ENCODE measurements around the gene NDUFS3. TPM values are rescaled to one million over a fixed set of nuclear protein-coding genes. Genes with fewer than 3 reads are reported as not detected.

Gene NDUFS3
- total and polyA plus RNA-seq, 2 donors = 136 to 137 TPM

- H3K27me3 ChIP-seq (ENCODE audit: control insufficient read depth in 2 of 2, insufficient read depth in 1 of 2, low read length in 1 of 2) = no peaks in the 10 kb centered on the region
- 96% methylated on average over 5 of the region's 5 CpGs for WGBS
- no peak overlapping the region for H3K27ac ChIP-seq (ENCODE audit: low read depth in 1 of 2, low read length in 1 of 2)
- no peaks in the 10 kb centered on the region for H3K4me1 ChIP-seq (ENCODE audit: control insufficient read depth in 2 of 2, insufficient read depth in 2 of 2, low read length in 2 of 2)
- H3K4me3 ChIP-seq (ENCODE audit: low read length in 2 of 2) = no peak overlapping the region
- H3K9me3 ChIP-seq (ENCODE audit: control insufficient read depth in 2 of 2, insufficient read depth in 1 of 2, low read length in 1 of 2) = no peaks in the 10 kb centered on the region
- DNase-seq (ENCODE audit: low read depth in 6 of 9, low spot score in 9 of 9) = no peak
- peaks cover 58 to 72% of the 10 kb centered on the region in 2 donors for H3K36me3 ChIP-seq (ENCODE audit: control insufficient read depth in 2 of 2, insufficient read depth in 2 of 2, low read length in 1 of 2)
These were observed 52.6 kb downstream of the NDUFS3 start for GRCh38 chr11:47631473-47631872.

Other genes starting within 250 kb of the NDUFS3 start
- 0.09 TPM for gene MYBPC3, start 226.4 kb upstream of the NDUFS3 start, total RNA-seq
- 0.55 TPM for gene MYBPC3, start 226.4 kb upstream of the NDUFS3 start, polyA plus RNA-seq
- 21.1 TPM for gene SPI1, start 200.5 kb upstream of the NDUFS3 start, total RNA-seq
- gene SPI1, start 200.5 kb upstream of the NDUFS3 start, polyA plus RNA-seq = 40.0 TPM
- gene SLC39A13, start 170.5 kb upstream of the NDUFS3 start, total RNA-seq = 15.0 TPM
- 37.1 TPM for gene SLC39A13, start 170.5 kb upstream of the NDUFS3 start, polyA plus RNA-seq
- 136 TPM for gene PSMC3, start 152.6 kb upstream of the NDUFS3 start, total RNA-seq
- 104 TPM for gene PSMC3, start 152.6 kb upstream of the NDUFS3 start, polyA plus RNA-seq
- 0.42 TPM for gene RAPSN, start 129.9 kb upstream of the NDUFS3 start, total RNA-seq
- gene RAPSN, start 129.9 kb upstream of the NDUFS3 start, polyA plus RNA-seq = 0.66 TPM
- 35.4 TPM for gene CELF1, start 25.9 kb upstream of the NDUFS3 start, total RNA-seq
- gene CELF1, start 25.9 kb upstream of the NDUFS3 start, polyA plus RNA-seq = 41.1 TPM
- 38.0 TPM for gene PTPMT1, start 13.5 kb upstream of the NDUFS3 start, total RNA-seq
- gene PTPMT1, start 13.5 kb upstream of the NDUFS3 start, polyA plus RNA-seq = 38.3 TPM
- 20.6 TPM for gene KBTBD4, start 104 bp upstream of the NDUFS3 start, total RNA-seq
- gene KBTBD4, start 104 bp upstream of the NDUFS3 start, polyA plus RNA-seq = 13.3 TPM
- not detected for gene FAM180B, start 7.6 kb downstream of the NDUFS3 start, total RNA-seq
- gene FAM180B, start 7.6 kb downstream of the NDUFS3 start, polyA plus RNA-seq = 0.09 TPM
- gene C1QTNF4, start 15.3 kb downstream of the NDUFS3 start, total RNA-seq = 1.3 TPM
- 2.6 TPM for gene C1QTNF4, start 15.3 kb downstream of the NDUFS3 start, polyA plus RNA-seq
- 57.7 TPM for gene MTCH2, start 63.5 kb downstream of the NDUFS3 start, total RNA-seq
- gene MTCH2, start 63.5 kb downstream of the NDUFS3 start, polyA plus RNA-seq = 40.0 TPM
- gene AGBL2, start 136.3 kb downstream of the NDUFS3 start, total RNA-seq = 2.7 TPM
- gene AGBL2, start 136.3 kb downstream of the NDUFS3 start, polyA plus RNA-seq = 8.4 TPM
- gene FNBP4, start 188.3 kb downstream of the NDUFS3 start, total RNA-seq = 37.9 TPM
- 71.2 TPM for gene FNBP4, start 188.3 kb downstream of the NDUFS3 start, polyA plus RNA-seq

Measured in thymus (tissue), 11 donors.